A673 (cell line): ENCODE results near the gene ECM2. TPM values are rescaled to one million over a fixed set of nuclear protein-coding genes. Genes with fewer than 3 reads are reported as not detected.

Source experiments
- BruUV-seq: library from RNA; stranded (reverse); fragments of 400-500 nt; replicated peaks from 2 replicates; lab custom pipeline; 2021; lab: Mats Ljungman, UMichigan
- CTCF ChIA-PET: fragments of 300-600 bp; sonication (Branson Sonifier 250); formaldehyde crosslinking; loops from one replicate; lab custom pipeline; 2022; ENCODE audit warnings: antibody characterized with exemption; lab: Charles Lee
- POLR2A ChIA-PET: fragments of 300-600 bp; sonication (Branson Sonifier 250); formaldehyde crosslinking; loops from one replicate; lab custom pipeline; 2022; ENCODE audit warnings: antibody characterized with exemption; ENCODE audit not compliant: low non-redundant PET; lab: Charles Lee
- DNase-seq: peaks from one replicate; pipeline ENCODE4 v3.0.0-alpha.2; 2015; ENCODE audit warnings: low spot score
- H3K27ac ChIP-seq: fragments of 200-600 bp; sonication (generic); 2 replicates; pipeline ENCODE4 v1.5.1; 2016; ENCODE audit warnings: mixed run types, low read depth, mild to moderate bottlenecking, mixed read lengths, antibody characterized with exemption, low read length; ENCODE audit not compliant: poor library complexity, severe bottlenecking
- H3K27me3 ChIP-seq: fragments of 200-600 bp; sonication (generic); replicated peaks from 2 replicates; pipeline ENCODE4 v1.6.1; 2017; ENCODE audit warnings: mixed run types, low read depth, mild to moderate bottlenecking, mixed read lengths, antibody characterized with exemption, low read length; ENCODE audit not compliant: insufficient read depth, poor library complexity
- H3K36me3 ChIP-seq: fragments of 200-600 bp; sonication (generic); 2 replicates; pipeline ENCODE4 v1.6.1; 2016; ENCODE audit warnings: mixed run types, mild to moderate bottlenecking, mixed read lengths, antibody characterized with exemption, low read length; ENCODE audit not compliant: insufficient read depth, poor library complexity, severe bottlenecking
- H3K4me1 ChIP-seq: fragments of 200-600 bp; sonication (generic); 2 replicates; pipeline ENCODE4 v1.6.1; 2017; ENCODE audit warnings: mixed run types, mild to moderate bottlenecking, mixed read lengths, antibody characterized with exemption, low read length; ENCODE audit not compliant: insufficient read depth, poor library complexity, severe bottlenecking
- H3K4me3 ChIP-seq: fragments of 200-600 bp; sonication (generic); 2 replicates; pipeline ENCODE4 v1.5.1; 2016; ENCODE audit warnings: low read depth, mixed run types, mild to moderate bottlenecking, mixed read lengths, low read length; ENCODE audit not compliant: poor library complexity, severe bottlenecking
- H3K9me3 ChIP-seq: fragments of 200-600 bp; sonication (generic); 2 replicates; pipeline ENCODE4 v1.6.1; 2016; ENCODE audit warnings: mixed run types, low read depth, mild to moderate bottlenecking, mixed read lengths, antibody characterized with exemption, low read length; ENCODE audit not compliant: poor library complexity, severe bottlenecking
- CTCF ChIP-seq: fragments of 300-800, 200-600 bp; sonication (generic); conservative IDR thresholded peaks from 2 replicates; pipeline ENCODE4 v1.5.1; 2017; ENCODE audit warnings: low read depth, mild to moderate bottlenecking, antibody characterized with exemption, low read length, moderate library complexity, mixed read lengths
- EZH2 ChIP-seq: fragments of 200-600 bp; sonication (generic); IDR thresholded peaks from 2 replicates; pipeline ENCODE4 v1.6.1; 2017; ENCODE audit warnings: borderline replicate concordance, low read depth, mild to moderate bottlenecking, mixed read lengths, antibody characterized with exemption, low read length; ENCODE audit not compliant: poor library complexity, severe bottlenecking
- intact Hi-C: fragments of 100-400 bp; cut with micrococcal nuclease; formaldehyde crosslinking; loops from one replicate; pipeline ENCODE4 v1.10.0; 2022; ENCODE audit not compliant: unreplicated experiment
- total RNA-seq: library from RNA; stranded (reverse); gene quantifications from 2 replicates; pipeline ENCODE4 v1.2.3, GENCODE V29; 2021

The ECM2 gene
- total RNA-seq, 1 experiment from 2014 or later = 0.24 TPM

- DNase-seq = no peak
- Histone ChIP-seq H3K27me3 (no peaks in the 10 kb centered on the region), H3K27ac (no peak overlapping the region), H3K4me1 (no peaks in the 10 kb centered on the region), H3K9me3 (no peaks in the 10 kb centered on the region), H3K36me3 (no peaks in the 10 kb centered on the region), H3K4me3 (no peak overlapping the region)
- intact Hi-C loops = no loop called here
- POLR2A ChIA-PET = no interaction called here
- TF ChIP-seq CTCF = no peak
- TF ChIP-seq EZH2 = no peak
- BruUV-seq = no TSS peak
- CTCF ChIA-PET = no interaction called here
These were observed 10.9 kb downstream of the ECM2 start for GRCh38 chr9:92524881-92525280.

GRCh38 chr9:92522983-92523970, 12.5 kb downstream of the ECM2 start:
- POLR2A ChIA-PET = no interaction called here
- H3K27me3 ChIP-seq = no peaks in the 10 kb centered on the region

GRCh38 chr9:92520837-92521236, 15.0 kb downstream of the ECM2 start:
- Histone ChIP-seq H3K4me3 (no peak overlapping the region), H3K27ac (no peak overlapping the region), H3K27me3 (no peaks in the 10 kb centered on the region), H3K36me3 (no peaks in the 10 kb centered on the region), H3K4me1 (no peaks in the 10 kb centered on the region), H3K9me3 (no peaks in the 10 kb centered on the region)
- no peak for DNase-seq
- POLR2A ChIA-PET = no interaction called here
- no peak for TF ChIP-seq CTCF
- no peak for TF ChIP-seq EZH2
- intact Hi-C loops = no loop called here
- CTCF ChIA-PET = no interaction called here
- no TSS peak for BruUV-seq

More at GRCh38 chr9:92522983-92523970, 12.5 kb downstream of the ECM2 start:
- Histone ChIP-seq H3K9me3 (no peaks in the 10 kb centered on the region), H3K4me1 (no peaks in the 10 kb centered on the region), H3K4me3 (no peak overlapping the region), H3K27ac (no peak overlapping the region), H3K36me3 (no peaks in the 10 kb centered on the region)
- CTCF ChIA-PET = no interaction called here
- no TSS peak for BruUV-seq
- TF ChIP-seq EZH2 (no peak), CTCF (no peak)
- DNase-seq = no peak
- intact Hi-C loops = no loop called here
